ENCODE measurements around the gene CBLC. TPM values are rescaled to one million over a fixed set of nuclear protein-coding genes. Genes with fewer than 3 reads are reported as not detected.

Gene CBLC
- total RNA-seq, 1 experiment from 2014 or later: 53.6 TPM

DNA sequence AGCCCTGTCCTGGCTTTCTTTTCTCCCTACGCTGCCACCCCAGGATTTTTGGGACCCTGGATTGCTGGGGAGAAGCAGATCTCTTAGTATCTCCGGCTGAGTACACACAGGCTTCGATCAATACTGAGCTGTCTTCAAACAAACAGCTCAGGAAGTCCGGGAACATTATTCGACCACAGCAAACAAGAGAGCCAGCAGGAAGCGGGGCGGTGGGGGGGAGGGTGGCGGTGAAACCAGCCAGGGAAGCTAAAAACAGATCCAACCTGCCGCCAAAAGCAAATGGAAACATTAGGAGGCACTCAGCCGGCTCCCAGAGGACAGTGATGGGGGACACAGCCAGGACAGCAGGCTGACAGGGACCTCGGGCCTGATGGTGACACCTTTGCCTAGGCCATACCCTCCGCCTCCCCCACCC, 19.0 kb downstream of the CBLC start:
- Histone ChIP-seq H3K4me3 (no peak overlapping the region), H2AFZ (no peak overlapping the region), H3K79me2 (ENCODE audit: low read depth) (no peaks in the 10 kb centered on the region), H4K20me1 (ENCODE audit: insufficient read depth) (peaks cover 6% of the 10 kb centered on the region; the same call in 1 of the 2 replicates), H3K9me3 (ENCODE audit: insufficient read depth, low read depth) (no peaks in the 10 kb centered on the region), H3K36me3 (ENCODE audit: low read depth) (peaks cover 21% of the 10 kb centered on the region), H3K27ac (no peak overlapping the region), H3K27me3 (ENCODE audit: insufficient read depth, low read depth) (no peaks in the 10 kb centered on the region), H3F3A (ENCODE audit: insufficient read depth, low read depth) (peaks cover 58% of the 10 kb centered on the region; the same call in 1 of the 2 replicates), H3K4me1 (replicated peaks; ENCODE audit: insufficient read depth) (no peaks in the 10 kb centered on the region), H3K4me2 (no peak overlapping the region), H3K9me2 (ENCODE audit: insufficient read depth) (no peaks in the 10 kb centered on the region)
- BruUV-seq (replicated peaks): no TSS peak
- POLR2A ChIA-PET (ENCODE audit: unreplicated experiment): no interaction called here
- DNase-seq: no peak
- intact Hi-C loops (cut with micrococcal nuclease; ENCODE audit: unreplicated experiment): no loop called here
- CTCF ChIA-PET: no interaction called here
- TF ChIP-seq EZH2 (IDR thresholded peaks at IDR 0.05; ENCODE audit: low read depth): no peak
- no peak for TF ChIP-seq CTCF (conservative IDR thresholded peaks at IDR 0.05)

GRCh38 chr19:44799627-44800346, 22.1 kb downstream of the CBLC start:
- Histone ChIP-seq H3K79me2 (ENCODE audit: low read depth) (no peaks in the 10 kb centered on the region), H3K27me3 (ENCODE audit: insufficient read depth, low read depth) (no peaks in the 10 kb centered on the region), H3K27ac (no peak overlapping the region), H4K20me1 (ENCODE audit: insufficient read depth) (peaks cover 6% of the 10 kb centered on the region; the same call in 1 of the 2 replicates), H3K9me3 (ENCODE audit: insufficient read depth, low read depth) (no peaks in the 10 kb centered on the region), H3K4me3 (no peak overlapping the region), H3F3A (ENCODE audit: insufficient read depth, low read depth) (peaks cover 75% of the 10 kb centered on the region), H3K4me2 (no peak overlapping the region), H3K36me3 (ENCODE audit: low read depth) (peaks cover 13% of the 10 kb centered on the region), H2AFZ (no peak overlapping the region), H3K4me1 (replicated peaks; ENCODE audit: insufficient read depth) (peaks cover 22% of the 10 kb centered on the region), H3K9me2 (ENCODE audit: insufficient read depth) (no peaks in the 10 kb centered on the region)
- BruUV-seq (replicated peaks): no TSS peak
- no peak for TF ChIP-seq CTCF (conservative IDR thresholded peaks at IDR 0.05)
- TF ChIP-seq EZH2 (IDR thresholded peaks at IDR 0.05; ENCODE audit: low read depth): no peak
- POLR2A ChIA-PET (ENCODE audit: unreplicated experiment): no interaction called here
- intact Hi-C loops (cut with micrococcal nuclease; ENCODE audit: unreplicated experiment): no loop called here
- CTCF ChIA-PET: no interaction called here
- no peak for DNase-seq

DNA sequence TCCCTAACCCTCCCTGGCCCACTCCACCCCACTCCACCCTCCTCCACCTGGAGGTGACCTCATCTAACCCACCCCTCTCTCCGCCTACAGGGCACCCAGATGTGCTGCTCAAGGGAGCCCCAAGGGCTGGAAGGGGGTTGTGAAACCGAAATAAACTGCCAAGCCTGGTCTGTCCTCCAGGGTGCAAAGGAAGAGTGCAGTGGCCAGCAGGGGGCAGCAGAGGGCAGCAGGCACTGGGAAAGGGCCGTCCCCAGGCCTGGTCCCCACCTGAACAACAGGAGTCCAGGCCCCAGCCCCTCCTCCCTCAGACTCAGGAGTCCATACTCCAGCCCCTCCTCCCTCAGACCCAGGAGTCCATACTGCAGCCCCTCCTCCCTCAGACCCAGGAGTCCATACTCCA, 22.8 kb downstream of the CBLC start:
- Histone ChIP-seq H3K79me2 (ENCODE audit: low read depth) (no peaks in the 10 kb centered on the region), H3K9me3 (ENCODE audit: insufficient read depth, low read depth) (no peaks in the 10 kb centered on the region), H3K9me2 (ENCODE audit: insufficient read depth) (no peaks in the 10 kb centered on the region), H2AFZ (no peak overlapping the region), H3K27me3 (ENCODE audit: insufficient read depth, low read depth) (no peaks in the 10 kb centered on the region), H3K27ac (no peak overlapping the region), H3K4me1 (replicated peaks; ENCODE audit: insufficient read depth) (peaks cover 22% of the 10 kb centered on the region), H3K36me3 (ENCODE audit: low read depth) (peaks cover 6% of the 10 kb centered on the region), H3K4me3 (no peak overlapping the region), H3K4me2 (no peak overlapping the region), H4K20me1 (ENCODE audit: insufficient read depth) (peaks cover 6% of the 10 kb centered on the region; the same call in 1 of the 2 replicates), H3F3A (ENCODE audit: insufficient read depth, low read depth) (peaks cover 76% of the 10 kb centered on the region)
- ChIA-PET POLR2A (ENCODE audit: unreplicated experiment) (no interaction called here), CTCF (no interaction called here)
- TF ChIP-seq CTCF (conservative IDR thresholded peaks at IDR 0.05) (peak; percentile 97), EZH2 (IDR thresholded peaks at IDR 0.05; ENCODE audit: low read depth) (no peak)
- DNase-seq: peak; percentile 73 to 85
- no TSS peak for BruUV-seq (replicated peaks)
- intact Hi-C loops (cut with micrococcal nuclease; ENCODE audit: unreplicated experiment): no loop called here

All from PC-9 (cell line).